Measurements from ENCODE around the gene LCP2. TPM values are rescaled to one million over a fixed set of nuclear protein-coding genes. Genes with fewer than 3 reads are reported as not detected.

The LCP2 gene
- total RNA-seq, 2 donors from 2014 or later = 56.9 to 76.5 TPM

DNA sequence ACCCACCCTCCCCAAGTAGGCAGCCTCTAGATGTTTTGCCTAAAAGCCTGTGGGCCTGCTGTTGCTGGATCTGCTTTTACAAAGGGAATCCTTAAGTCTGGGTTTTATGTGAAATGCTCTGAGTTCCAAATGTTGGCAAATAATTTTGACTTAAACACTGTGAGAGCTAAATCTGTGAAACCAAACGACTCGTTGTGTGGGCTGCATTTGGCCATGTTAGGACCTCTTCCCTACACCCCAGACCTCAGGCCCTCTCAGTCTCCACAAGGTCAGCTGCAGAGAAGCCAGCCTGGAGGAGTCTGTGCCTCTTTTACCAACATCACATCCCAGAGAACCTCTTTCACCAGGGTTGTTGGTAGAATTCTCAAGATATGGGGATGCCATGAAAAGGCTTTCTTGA, 9.4 kb downstream of the LCP2 start:
- TF ChIP-seq CTCF (IDR thresholded peaks at IDR 0.05) = no peak

GRCh38 chr5:170287532-170287931, 10.0 kb downstream of the LCP2 start:
- no peak overlapping the region for H3K27ac ChIP-seq
- H3K27me3 ChIP-seq (replicated peaks; ENCODE audit: insufficient read depth) = no peaks in the 10 kb centered on the region
- DNase-seq (ENCODE audit: low spot score) (no peak), ATAC-seq (ENCODE audit: insufficient number of reproducible peaks, low FRiP score, low read depth) (peak; percentile 48)
- no peak for TF ChIP-seq CTCF (IDR thresholded peaks at IDR 0.05)
- no peak overlapping the region for H3K4me3 ChIP-seq
- H3K4me1 ChIP-seq (ENCODE audit: control insufficient read depth in 1 of 2, low read depth in 2 of 2) = peaks cover 3 to 13% of the 10 kb centered on the region in 2 donors
- H3K36me3 ChIP-seq = no peaks in the 10 kb centered on the region
- H3K9me3 ChIP-seq = peaks cover 6% of the 10 kb centered on the region

More for the DNA sequence above, 9.4 kb downstream of the LCP2 start:
- no peak overlapping the region for H3K27ac ChIP-seq
- H3K4me3 ChIP-seq = no peak overlapping the region
- H3K9me3 ChIP-seq = peaks cover 6% of the 10 kb centered on the region
- no peaks in the 10 kb centered on the region for H3K36me3 ChIP-seq
- ATAC-seq (ENCODE audit: insufficient number of reproducible peaks, low FRiP score, low read depth) = no peak
- DNase-seq (ENCODE audit: low spot score) = no peak
- H3K4me1 ChIP-seq (ENCODE audit: control insufficient read depth in 1 of 2, low read depth in 2 of 2) = peaks cover 3 to 13% of the 10 kb centered on the region in 2 donors
- H3K27me3 ChIP-seq (replicated peaks; ENCODE audit: insufficient read depth) = no peaks in the 10 kb centered on the region

DNA sequence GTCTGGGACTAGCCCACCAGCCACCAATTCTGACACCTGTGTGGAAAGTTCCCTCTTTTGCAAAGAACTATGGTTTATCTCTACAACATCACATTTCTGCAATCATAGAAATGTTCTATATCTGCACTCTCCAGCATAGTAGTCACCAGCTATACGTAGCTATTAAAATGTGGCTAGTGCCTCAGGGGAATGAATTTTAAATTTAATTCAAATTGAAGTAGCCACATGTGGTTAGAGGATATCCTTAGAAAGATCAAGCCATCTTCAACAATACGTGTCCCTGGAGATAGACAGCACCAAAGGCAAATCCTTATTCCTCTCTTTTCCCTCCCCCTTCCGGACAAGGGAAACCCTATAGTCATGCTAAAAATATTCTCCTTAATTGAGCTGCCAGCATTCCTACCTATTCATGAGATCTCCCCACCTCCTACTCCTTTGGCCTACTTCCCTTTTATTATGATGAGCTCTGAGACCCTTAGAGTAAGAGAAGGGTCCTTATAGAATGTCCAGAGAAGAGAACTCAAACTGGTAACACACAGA, 11.1 kb downstream of the LCP2 start:
- no peak for ATAC-seq (ENCODE audit: insufficient number of reproducible peaks, low FRiP score, low read depth)
- Histone ChIP-seq H3K9me3 (peaks cover 6% of the 10 kb centered on the region), H3K27ac (no peak overlapping the region), H3K36me3 (no peaks in the 10 kb centered on the region), H3K4me1 (ENCODE audit: control insufficient read depth in 1 of 2, low read depth in 2 of 2) (peaks cover 3 to 13% of the 10 kb centered on the region in 2 donors), H3K27me3 (replicated peaks; ENCODE audit: insufficient read depth) (no peaks in the 10 kb centered on the region), H3K4me3 (no peak overlapping the region)
- no peak for DNase-seq (ENCODE audit: low spot score)
- no peak for TF ChIP-seq CTCF (IDR thresholded peaks at IDR 0.05)

DNA sequence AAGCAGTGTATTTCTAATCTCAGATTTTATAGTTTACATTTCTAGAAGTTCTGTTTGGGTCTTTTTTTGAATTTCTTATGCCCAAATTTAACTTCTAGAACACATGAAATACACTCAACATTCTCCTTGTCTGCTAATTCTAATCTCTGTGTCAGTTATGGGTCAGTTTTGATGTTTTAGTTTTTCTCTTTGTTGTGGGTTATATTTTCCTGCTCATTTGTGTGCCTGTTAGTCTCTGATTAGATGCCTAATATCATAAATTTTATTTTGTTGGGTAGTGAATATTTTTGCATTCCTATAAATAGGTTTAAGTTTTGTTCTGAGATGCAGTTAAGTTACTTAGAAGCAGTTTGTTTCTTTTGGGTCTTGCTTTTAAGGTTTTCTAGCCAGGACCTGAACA, 12.4 kb downstream of the LCP2 start:
- peak overlapping the region in 1 of 2 donors; percentile 24 for H3K27ac ChIP-seq
- no peak for ATAC-seq (ENCODE audit: insufficient number of reproducible peaks, low FRiP score, low read depth)
- no peak for DNase-seq (ENCODE audit: low spot score)
- peaks cover 6% of the 10 kb centered on the region for H3K9me3 ChIP-seq
- no peak for TF ChIP-seq CTCF (IDR thresholded peaks at IDR 0.05)
- H3K4me1 ChIP-seq (ENCODE audit: control insufficient read depth in 1 of 2, low read depth in 2 of 2) = peaks cover 5 to 20% of the 10 kb centered on the region in 2 donors
- no peak overlapping the region for H3K4me3 ChIP-seq
- H3K36me3 ChIP-seq = no peaks in the 10 kb centered on the region
- H3K27me3 ChIP-seq (replicated peaks; ENCODE audit: insufficient read depth) = no peaks in the 10 kb centered on the region

- DNase-seq (ENCODE audit: low spot score) (no peak), ATAC-seq (ENCODE audit: insufficient number of reproducible peaks, low FRiP score, low read depth) (no peak)
- Histone ChIP-seq H3K27ac (no peak overlapping the region), H3K4me1 (ENCODE audit: control insufficient read depth in 1 of 2, low read depth in 2 of 2) (peaks cover 13 to 30% of the 10 kb centered on the region in 2 donors), H3K9me3 (peaks cover 6% of the 10 kb centered on the region), H3K4me3 (no peak overlapping the region), H3K36me3 (no peaks in the 10 kb centered on the region), H3K27me3 (replicated peaks; ENCODE audit: insufficient read depth) (no peaks in the 10 kb centered on the region)
- no peak for TF ChIP-seq CTCF (IDR thresholded peaks at IDR 0.05)
These were observed 13.3 kb downstream of the LCP2 start for GRCh38 chr5:170284231-170284630.

All from thoracic aorta (tissue), 2 donors.